Stimulated activated CD4-positive, alpha-beta T cell treated with anti-CD3 and anti-CD28 coated beads, Interleukin-2, amount 100 ng/mL, for 48 hours (primary cell): ENCODE data around the gene DCAF10.
A peak's percentile ranks its signal among the peaks of the same experiment; 100 is the strongest.
"Not testable (repeated sequence)": the region's sequence is repeated elsewhere in the genome, so short reads cannot be mapped to it uniquely, and the experiment has no call there.

Experiments used
- DNase-seq, 2 donors: peaks; one replicate each; pipeline ENCODE4 v3.0.0-alpha.2; 2020

Gene DCAF10

DNA sequence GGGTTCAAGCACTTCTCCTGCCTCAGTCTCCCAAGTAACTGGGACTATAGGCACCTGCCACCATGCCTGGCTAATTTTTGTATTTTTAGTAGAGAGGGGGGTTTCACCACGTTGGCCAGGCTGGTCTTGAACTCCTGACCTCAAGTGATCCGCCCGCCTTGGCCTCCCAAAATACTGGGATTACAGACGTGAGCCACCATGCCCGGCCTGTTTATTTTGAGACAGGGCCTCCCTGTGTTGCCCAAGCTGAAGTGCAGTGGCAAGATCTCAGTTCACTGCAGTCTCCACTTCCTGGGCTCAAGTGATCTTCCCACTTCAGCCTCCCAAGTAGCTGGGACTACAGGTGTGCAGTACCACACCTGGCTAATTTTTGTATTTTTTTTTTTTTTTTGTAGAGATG is 109.2 kb downstream of the DCAF10 start:
- DNase-seq = not testable (repeated sequence)

GRCh38 chr9:37910271-37910670 is 109.7 kb downstream of the DCAF10 start:
- DNase-seq = no peak

DNA sequence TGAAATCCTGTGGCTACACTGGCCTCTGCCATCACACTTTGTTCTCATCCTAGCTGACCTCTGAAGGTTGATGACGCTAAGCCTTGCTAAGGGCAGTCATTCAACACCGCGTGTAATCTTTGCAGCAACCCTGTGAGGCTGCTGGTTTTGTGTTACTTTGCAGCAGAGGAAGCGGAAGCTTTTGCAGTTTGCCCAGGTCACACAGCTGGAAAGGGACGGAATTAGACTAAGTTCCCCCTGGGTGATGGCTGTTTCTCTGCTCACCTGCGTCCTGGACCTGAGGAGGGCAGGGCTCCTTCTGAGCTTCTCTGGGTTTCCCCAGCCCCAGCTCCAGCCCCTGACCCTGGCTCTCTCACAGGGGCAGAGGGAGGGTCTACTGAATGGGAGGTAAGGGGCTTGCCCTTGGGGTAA is 110.7 kb downstream of the DCAF10 start:
- DNase-seq = no peak

DNA sequence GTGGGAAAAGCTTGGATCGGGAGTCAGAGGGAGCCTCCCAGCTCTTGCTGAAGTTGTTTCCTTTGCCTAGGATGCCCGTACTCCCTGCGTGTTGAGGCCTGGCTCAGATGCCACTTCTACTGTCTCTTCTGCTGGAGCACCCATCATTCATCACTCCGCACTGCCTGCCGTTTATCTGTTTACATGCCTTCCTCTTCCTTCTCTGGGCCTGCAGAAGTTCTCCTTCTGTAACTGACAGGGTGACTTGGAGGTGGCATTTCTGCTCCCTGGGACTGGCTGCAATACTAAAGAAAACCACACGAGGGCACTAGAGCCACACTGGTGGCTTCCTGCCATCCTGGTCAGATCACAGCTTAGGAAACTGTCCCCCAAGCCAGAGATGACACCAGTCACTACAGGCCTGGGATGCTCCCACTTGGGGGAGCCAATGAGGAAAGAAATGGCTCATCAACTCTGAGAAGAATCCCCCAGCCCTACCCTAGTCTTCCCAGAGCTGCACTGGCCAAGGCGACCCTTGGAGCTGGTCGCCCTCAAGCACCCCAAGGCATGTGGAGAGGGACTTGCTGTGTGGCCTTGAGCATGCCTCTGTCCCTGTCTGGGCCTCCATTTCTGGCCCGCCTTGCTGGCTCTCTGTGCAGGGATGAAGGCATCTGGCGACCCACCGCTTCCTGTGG is 113.0 kb downstream of the DCAF10 start:
- peak; percentile 85 for DNase-seq

DNA sequence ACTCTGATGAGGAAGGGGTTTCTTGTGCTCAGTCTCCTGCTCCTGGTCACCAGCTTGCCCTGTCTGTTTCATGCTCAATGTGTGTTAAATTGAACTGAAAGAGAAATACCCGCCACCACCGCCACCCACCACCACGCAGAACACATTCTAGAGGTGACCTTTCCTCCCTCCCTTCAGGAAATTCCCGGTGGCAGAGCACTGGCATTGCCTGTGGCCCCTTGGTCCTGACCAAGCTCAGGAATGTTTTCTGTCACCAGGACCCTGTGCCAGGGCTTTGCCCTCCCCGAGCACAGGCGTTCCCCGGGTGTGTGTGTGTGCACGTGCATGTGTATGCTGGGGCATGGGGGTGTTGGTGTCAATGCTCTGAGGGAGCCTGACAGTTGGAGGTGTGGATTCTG is 113.6 kb downstream of the DCAF10 start:
- DNase-seq = no peak

- no peak for DNase-seq
Observed at GRCh38 chr9:37914701-37915358, 114.2 kb downstream of the DCAF10 start.

- no peak for DNase-seq
Observed at GRCh38 chr9:37915911-37916470, 115.4 kb downstream of the DCAF10 start.

DNA sequence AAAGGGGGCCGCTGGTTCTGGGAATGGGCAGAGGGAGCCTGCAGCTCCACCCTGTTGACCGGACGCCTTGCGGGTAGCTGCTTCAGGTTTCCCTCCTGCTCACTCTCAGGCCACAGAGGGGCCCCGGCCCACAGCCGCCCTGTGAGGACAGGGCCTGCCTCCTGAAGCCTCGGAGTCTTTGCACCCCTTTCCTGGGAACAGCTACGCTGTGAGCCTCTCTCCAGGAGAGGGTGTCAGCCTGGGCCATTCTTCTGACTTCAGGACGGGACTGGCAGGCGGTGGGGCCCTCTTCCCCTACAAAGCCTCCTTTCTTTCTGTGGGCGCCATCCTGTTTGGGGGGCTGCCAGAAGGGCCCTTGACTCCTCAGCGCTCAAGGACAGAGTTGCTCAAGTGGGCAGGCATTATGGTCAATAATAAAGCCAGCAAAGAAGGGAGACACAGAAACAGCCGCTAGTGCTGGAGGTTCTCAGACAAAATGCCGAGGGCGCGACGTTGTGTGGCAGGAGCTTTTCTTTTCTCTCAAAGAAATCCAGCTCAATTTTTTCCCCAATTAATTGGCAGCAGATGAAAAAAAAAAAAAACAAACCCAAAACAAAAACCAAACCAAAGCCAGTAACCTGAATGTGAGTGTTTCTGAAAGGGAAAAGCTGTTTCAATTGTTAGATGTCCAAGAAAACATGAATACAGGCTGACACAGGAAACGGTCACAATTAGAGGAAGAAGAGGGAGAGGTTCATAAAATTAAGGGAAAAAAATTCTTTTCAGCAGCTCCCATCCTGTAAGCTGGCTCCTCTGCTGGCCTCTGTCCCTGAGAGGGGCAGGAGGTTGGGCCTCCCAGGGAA is 116.1 kb downstream of the DCAF10 start:
- no peak for DNase-seq
